Measurements from ENCODE around the gene THOC1.

Gene THOC1

DNA sequence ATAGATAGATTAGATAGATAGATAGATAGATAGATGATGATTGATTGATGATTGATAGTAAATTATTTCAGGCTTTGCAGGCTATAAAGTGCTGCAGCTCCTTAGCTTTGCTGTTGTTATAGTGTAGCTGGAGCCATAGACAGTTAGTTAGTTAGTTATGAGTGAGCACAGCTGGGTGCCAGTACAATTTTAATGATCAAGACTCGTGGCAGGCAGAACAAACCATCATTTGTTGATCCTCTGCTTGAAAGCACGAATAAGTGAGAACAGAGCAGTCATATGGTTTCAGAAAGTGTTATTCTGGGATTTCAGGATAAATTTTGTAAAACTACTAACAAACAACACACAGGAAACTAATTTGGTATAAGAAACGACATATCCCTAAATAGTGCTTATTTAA lies 53.9 kb downstream of the THOC1 start:
- no peak for DNase-seq (ENCODE audit: low spot score)

DNA sequence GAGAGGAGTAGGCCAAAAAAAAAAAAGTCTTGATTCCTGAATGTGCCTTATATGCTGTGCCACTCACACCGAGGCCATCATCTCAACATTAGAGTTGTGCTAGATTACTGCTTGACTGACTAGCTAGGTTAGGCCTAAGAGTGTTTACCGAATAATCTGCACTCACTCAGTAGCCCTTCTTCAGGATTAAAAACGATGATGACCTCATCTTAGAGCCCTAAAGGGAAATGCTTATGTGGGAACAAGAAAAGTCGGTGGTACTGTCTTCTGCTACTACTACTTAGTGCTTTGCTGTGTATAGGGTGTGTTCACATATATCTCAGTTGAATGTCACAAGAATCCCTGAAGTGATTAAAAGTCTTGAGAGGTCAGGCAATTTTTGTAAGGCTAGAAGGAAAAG lies 54.3 kb downstream of the THOC1 start:
- no peak for DNase-seq (ENCODE audit: low spot score)

GRCh38 chr18:212780-213179 lies 55.1 kb downstream of the THOC1 start:
- DNase-seq (ENCODE audit: low spot score), result no peak

DNA sequence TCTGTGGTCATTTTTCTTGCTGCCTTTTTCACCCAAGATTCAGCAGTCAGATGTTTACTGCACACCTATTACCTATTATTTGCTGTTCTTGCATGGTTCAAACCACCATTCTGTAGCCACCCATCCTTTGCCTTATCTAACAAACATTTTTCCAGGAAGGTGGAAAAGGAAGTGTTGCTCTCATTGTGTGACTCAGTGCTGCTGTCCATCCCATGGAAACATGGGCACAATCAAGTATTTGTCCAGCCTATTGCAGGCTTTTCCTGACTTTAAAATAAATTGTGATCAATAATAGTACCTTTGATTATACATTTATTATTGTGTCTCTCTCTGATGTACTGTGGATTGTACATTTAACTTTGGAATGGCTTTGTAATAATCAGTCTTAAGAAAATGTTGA lies 56.3 kb downstream of the THOC1 start:
- no peak for DNase-seq (ENCODE audit: low spot score)

- DNase-seq (ENCODE audit: low spot score), result no peak
Measured at GRCh38 chr18:210733-211132, 57.1 kb downstream of the THOC1 start.

- DNase-seq (ENCODE audit: low spot score), result no peak
Measured at GRCh38 chr18:210075-210474, 57.8 kb downstream of the THOC1 start.

GRCh38 chr18:199768-200167 lies 68.1 kb downstream of the THOC1 start:
- no peak for DNase-seq (ENCODE audit: low spot score)

DNA sequence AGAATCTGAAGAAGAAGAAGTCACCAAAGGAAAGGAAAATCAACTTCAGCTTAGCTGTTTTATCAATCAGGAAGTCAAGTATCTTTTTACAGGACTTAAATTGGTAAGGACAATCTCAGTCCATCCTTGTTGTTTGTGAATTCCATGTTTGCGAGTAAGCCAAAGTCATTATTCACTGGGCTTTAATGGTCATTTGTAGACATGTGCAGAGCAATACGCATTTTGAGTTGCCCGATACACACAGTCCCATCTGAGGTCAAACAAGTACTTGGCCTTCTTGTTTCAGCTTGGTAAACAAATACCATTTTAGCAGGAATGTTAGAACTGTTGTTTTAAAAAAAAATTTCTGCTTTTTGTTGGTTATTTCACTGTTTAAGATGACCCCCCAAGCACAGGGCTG lies 68.6 kb downstream of the THOC1 start:
- no peak for DNase-seq (ENCODE audit: low spot score)

GRCh38 chr18:195651-196050 lies 72.2 kb downstream of the THOC1 start:
- no peak for DNase-seq (ENCODE audit: low spot score)

DNA sequence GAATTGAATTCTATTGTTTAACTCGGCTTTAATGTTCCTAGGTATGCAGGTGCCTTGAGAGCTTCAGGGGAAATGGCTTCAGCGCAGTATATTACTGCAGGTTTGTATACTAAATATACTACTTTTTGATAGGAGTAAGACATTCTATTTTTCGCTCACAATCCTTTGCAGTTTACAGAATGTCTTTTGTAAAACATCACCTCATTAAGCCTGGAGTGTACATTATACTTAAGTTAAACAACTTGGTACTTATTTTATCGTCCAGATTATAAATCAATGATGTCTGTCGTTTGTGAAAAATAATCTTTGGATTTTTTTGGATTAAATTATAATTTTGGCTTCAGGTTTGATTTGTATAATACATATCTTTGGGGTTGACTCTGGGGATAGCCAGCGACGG lies 75.0 kb downstream of the THOC1 start:
- no peak for DNase-seq (ENCODE audit: low spot score)

DNA sequence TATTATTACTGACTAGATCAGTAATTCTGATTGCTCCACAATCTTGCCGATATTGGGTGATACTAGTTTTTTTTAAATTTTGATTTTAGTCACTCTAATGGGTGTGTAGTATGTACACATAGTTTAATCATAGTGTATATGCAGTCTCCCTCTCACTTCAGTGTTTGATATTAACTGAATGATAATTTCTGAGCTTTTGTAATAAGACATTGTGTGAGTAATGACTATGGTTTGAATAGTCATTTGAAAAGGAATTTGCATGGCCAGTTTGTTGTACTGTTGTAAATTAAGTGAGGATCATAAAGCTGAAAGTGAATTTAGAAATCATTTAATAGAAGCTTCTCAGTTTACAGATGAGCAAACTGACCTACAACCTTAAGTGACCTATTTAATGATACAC lies 76.1 kb downstream of the THOC1 start:
- DNase-seq (ENCODE audit: low spot score), result no peak

- no peak for DNase-seq (ENCODE audit: low spot score)
Measured at GRCh38 chr18:189254-189653, 78.6 kb downstream of the THOC1 start.

DNA sequence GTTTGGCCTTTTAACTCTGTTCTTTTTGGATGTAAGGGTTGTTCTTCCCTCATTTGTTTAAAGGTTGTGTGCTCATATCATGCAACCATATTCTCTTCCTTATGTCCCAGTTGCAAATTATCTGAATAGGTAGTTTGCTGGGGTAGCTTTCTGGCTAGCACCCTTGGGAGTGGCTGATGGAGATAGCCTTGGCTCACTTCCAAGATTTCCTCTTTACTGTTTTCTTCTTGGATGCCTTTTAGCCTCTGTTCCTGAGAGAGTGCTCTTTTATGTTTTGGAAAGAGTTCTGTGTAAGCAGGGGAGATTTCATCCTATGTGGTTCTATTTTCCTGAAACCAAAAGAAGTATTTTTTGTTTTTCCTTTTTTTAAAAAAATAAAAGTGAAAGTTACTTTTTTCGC lies 84.1 kb downstream of the THOC1 start:
- no peak for DNase-seq (ENCODE audit: low spot score)

DNA sequence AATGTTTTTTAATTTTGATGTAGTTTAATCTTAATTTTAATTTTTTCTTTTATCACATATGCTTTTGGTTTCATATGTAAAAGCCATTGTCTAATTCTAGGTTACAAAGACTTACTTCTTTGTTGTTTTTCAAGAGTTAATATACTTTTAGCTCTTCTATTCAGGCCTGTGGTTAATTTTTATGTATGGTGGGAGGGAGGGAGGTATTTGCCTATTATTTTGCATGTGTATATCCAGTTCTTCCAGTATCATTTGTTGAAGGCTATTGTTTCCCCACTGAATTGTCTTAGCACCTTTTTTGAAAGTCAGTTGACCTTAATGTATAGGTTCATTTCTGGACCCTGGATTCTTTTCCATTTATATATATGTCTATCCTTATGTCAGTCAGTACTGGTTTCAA lies 86.1 kb downstream of the THOC1 start:
- no peak for DNase-seq (ENCODE audit: low spot score)

- no peak for DNase-seq (ENCODE audit: low spot score)
Measured at GRCh38 chr18:179499-179898, 88.3 kb downstream of the THOC1 start.

- DNase-seq (ENCODE audit: low spot score), result no peak
Measured at GRCh38 chr18:172361-172760, 95.5 kb downstream of the THOC1 start.
